Stimulated activated CD4-positive, alpha-beta T cell treated with anti-CD3 and anti-CD28 coated beads, Interleukin-2, amount 100 ng/mL, for 24 hours (primary cell): ENCODE results near the gene NUP98.

Experiments
- DNase-seq, 2 donors: peaks; one replicate each; pipeline ENCODE4 v3.0.0-alpha.2; 2020

The NUP98 gene

GRCh38 chr11:3723014-3723708 lies 74.2 kb downstream of the NUP98 start:
- no peak for DNase-seq

- no peak for DNase-seq
Measured at GRCh38 chr11:3722100-3722499, 75.3 kb downstream of the NUP98 start.

- DNase-seq: no peak
Measured at GRCh38 chr11:3720997-3721396, 76.4 kb downstream of the NUP98 start.

GRCh38 chr11:3712274-3712673 lies 85.1 kb downstream of the NUP98 start:
- no peak for DNase-seq

- no peak for DNase-seq
Measured at GRCh38 chr11:3710485-3711259, 86.7 kb downstream of the NUP98 start.

- DNase-seq: no peak
Measured at GRCh38 chr11:3709977-3710376, 87.4 kb downstream of the NUP98 start.

GRCh38 chr11:3707176-3707575 lies 90.2 kb downstream of the NUP98 start:
- no peak for DNase-seq

GRCh38 chr11:3703383-3703782 lies 94.0 kb downstream of the NUP98 start:
- no peak for DNase-seq

GRCh38 chr11:3700910-3701309 lies 96.4 kb downstream of the NUP98 start:
- no peak for DNase-seq

GRCh38 chr11:3700410-3700809 lies 96.9 kb downstream of the NUP98 start:
- no peak for DNase-seq

- no peak for DNase-seq
Measured at GRCh38 chr11:3686751-3687150, 110.6 kb downstream of the NUP98 start.

- no peak for DNase-seq
Measured at GRCh38 chr11:3685923-3686322, 111.4 kb downstream of the NUP98 start.

GRCh38 chr11:3684819-3685172 lies 112.6 kb downstream of the NUP98 start:
- no peak for DNase-seq

- no peak for DNase-seq
Measured at GRCh38 chr11:3684129-3684818, 113.1 kb downstream of the NUP98 start.

- no peak for DNase-seq
Measured at GRCh38 chr11:3683039-3683438, 114.3 kb downstream of the NUP98 start.

GRCh38 chr11:3679077-3679476 lies 118.3 kb downstream of the NUP98 start:
- DNase-seq: no peak

GRCh38 chr11:3675971-3676370 lies 121.4 kb downstream of the NUP98 start:
- no peak for DNase-seq

- DNase-seq: no peak
Measured at GRCh38 chr11:3674189-3674588, 123.2 kb downstream of the NUP98 start.

- no peak for DNase-seq
Measured at GRCh38 chr11:3671334-3672254, 125.8 kb downstream of the NUP98 start, which contains the start of gene CHRNA10. CHRNA10 (minus strand) TSS chr11:3671384; CDS start chr11:3671312, 72 bp downstream.

- DNase-seq: no peak
Measured at GRCh38 chr11:3669742-3670183, 127.6 kb downstream of the NUP98 start.

- no peak for DNase-seq
Measured at GRCh38 chr11:3669128-3669527, 128.2 kb downstream of the NUP98 start.

- no peak for DNase-seq
Measured at GRCh38 chr11:3667149-3668035, 130.0 kb downstream of the NUP98 start.
